ENCODE results near the gene URI1. TPM values are rescaled to one million over a fixed set of nuclear protein-coding genes. Genes with fewer than 3 reads are reported as not detected.

Gene URI1
- total RNA-seq, 6 donors from 2014 or later = 23.3 to 56.7 (median 40.3) TPM

- Histone ChIP-seq H3K4me1 (peaks cover 0 to 4% (median 1%) of the 10 kb centered on the region in 4 donors), H3K4me3 (no peak overlapping the region), H3K9me3 (no peaks in the 10 kb centered on the region), H3K27ac (peak overlapping the region in 2 of 4 donors; percentile 69 to 79), H3K27me3 (no peaks in the 10 kb centered on the region), H3K36me3 (no peaks in the 10 kb centered on the region)
- DNase-seq (peak in 1 of 2 donors; percentile 67), ATAC-seq (ENCODE audit: low FRiP score in 2 of 2) (peak; percentile 46 to 86)
- TF ChIP-seq EP300 (IDR thresholded peaks at IDR 0.05) (peak in 2 of 4 donors; percentile 52 to 71), CTCF (IDR thresholded peaks at IDR 0.05) (no peak)
- 64 to 80% methylated on average over 13 of the region's 13 CpGs for WGBS, 2 donors
These were observed 102.5 kb downstream of the URI1 start for GRCh38 chr19:30044273-30045248.

DNA sequence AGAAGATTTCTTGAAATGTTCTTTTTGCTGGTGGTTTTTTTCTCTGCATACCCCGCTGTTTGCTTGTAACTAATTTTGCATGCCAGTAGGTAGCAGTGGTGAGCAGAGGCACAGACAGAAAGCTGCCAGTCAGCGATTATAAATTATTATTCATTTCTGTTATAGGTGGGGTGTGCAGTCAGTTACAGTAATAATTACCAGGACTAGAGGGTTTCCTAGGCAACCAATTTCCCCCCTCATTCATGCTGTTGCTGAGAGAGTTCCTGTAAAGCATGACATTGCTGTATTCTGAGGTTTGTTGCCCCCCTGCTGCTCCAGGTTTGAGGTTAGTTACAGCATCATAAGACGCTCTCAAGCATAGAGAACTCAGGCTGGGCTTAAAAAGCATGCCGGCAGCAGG lies 104.5 kb downstream of the URI1 start:
- Histone ChIP-seq H3K27ac (no peak overlapping the region), H3K36me3 (no peaks in the 10 kb centered on the region), H3K9me3 (no peaks in the 10 kb centered on the region), H3K27me3 (no peaks in the 10 kb centered on the region), H3K4me3 (no peak overlapping the region), H3K4me1 (peaks cover 0 to 4% (median 1%) of the 10 kb centered on the region in 4 donors)
- TF ChIP-seq POLR2AphosphoS5 (IDR thresholded peaks at IDR 0.05) (no peak), CTCF (IDR thresholded peaks at IDR 0.05) (peak in 1 of 6 experiments; percentile 6)
- no peak for ATAC-seq (ENCODE audit: low FRiP score in 2 of 2)
- WGBS, 2 donors = 36 to 65% methylated on average over 4 of the region's 4 CpGs
- no peak for DNase-seq

DNA sequence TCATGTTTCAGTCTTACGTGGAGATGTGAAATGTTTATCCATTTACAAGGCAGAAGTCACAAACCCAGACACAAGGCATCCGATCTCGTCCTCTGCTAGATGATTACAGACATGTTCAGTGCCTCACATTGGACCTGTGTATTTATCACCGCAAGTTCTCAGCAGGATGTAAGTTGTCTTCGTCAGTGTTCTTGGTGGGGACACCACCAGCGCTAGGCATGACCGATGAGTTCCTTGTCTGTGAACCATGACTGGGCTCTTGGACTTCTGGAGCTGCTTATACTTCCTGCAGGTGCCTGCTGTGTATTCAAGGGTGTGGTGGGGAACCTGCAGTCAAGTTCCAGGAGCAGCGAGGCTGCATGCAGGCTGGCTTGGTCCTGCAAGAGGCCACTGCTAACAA lies 105.4 kb downstream of the URI1 start:
- Histone ChIP-seq H3K27me3 (no peaks in the 10 kb centered on the region), H3K36me3 (no peaks in the 10 kb centered on the region), H3K9me3 (no peaks in the 10 kb centered on the region), H3K27ac (no peak overlapping the region), H3K4me3 (no peak overlapping the region), H3K4me1 (peaks cover 0 to 4% (median 1%) of the 10 kb centered on the region in 4 donors)
- DNase-seq = no peak
- 84 to 90% methylated on average over 8 of the region's 8 CpGs for WGBS, 2 donors
- no peak for ATAC-seq (ENCODE audit: low FRiP score in 2 of 2)
- TF ChIP-seq POLR2AphosphoS5 (IDR thresholded peaks at IDR 0.05) (no peak), CTCF (IDR thresholded peaks at IDR 0.05) (no peak), EP300 (IDR thresholded peaks at IDR 0.05) (no peak), POLR2A (IDR thresholded peaks at IDR 0.05) (no peak)

GRCh38 chr19:30049226-30049625 lies 107.2 kb downstream of the URI1 start:
- Histone ChIP-seq H3K4me1 (peaks cover 0 to 4% (median 1%) of the 10 kb centered on the region in 4 donors), H3K9me3 (no peaks in the 10 kb centered on the region), H3K4me3 (no peak overlapping the region), H3K27me3 (no peaks in the 10 kb centered on the region), H3K27ac (no peak overlapping the region), H3K36me3 (no peaks in the 10 kb centered on the region)
- ATAC-seq (ENCODE audit: low FRiP score in 2 of 2) = no peak
- 85 to 91% methylated on average over 4 of the region's 4 CpGs for WGBS, 2 donors
- no peak for TF ChIP-seq POLR2A (IDR thresholded peaks at IDR 0.05)
- TF ChIP-seq CTCF (IDR thresholded peaks at IDR 0.05) = no peak
- no peak for TF ChIP-seq POLR2AphosphoS5 (IDR thresholded peaks at IDR 0.05)
- TF ChIP-seq EP300 (IDR thresholded peaks at IDR 0.05) = no peak
- no peak for DNase-seq
